SW480 (cell line): ENCODE measurements around the gene DFFB.

Experiments used
- DNase-seq: peaks from one replicate; pipeline ENCODE4 v3.0.0-alpha.2; 2016; ENCODE audit warnings: low spot score

DFFB gene

DNA sequence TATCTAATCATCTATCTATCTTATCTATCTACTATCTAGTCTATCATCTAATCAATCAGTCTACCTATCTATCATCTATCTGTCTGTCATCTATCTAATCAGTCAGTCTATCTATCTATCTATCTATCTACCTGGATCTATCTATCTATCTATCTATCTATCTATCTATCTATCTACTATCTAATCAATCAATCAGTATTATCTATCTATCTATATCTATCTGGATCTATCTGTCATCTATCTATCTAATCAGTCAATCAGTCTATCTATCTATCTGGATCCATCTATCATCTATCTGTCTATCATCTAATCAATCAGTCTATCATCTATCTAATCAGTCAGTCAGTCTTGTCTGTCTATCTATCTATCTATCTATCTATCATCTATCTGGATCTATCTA, 69.7 kb downstream of the DFFB start:
- DNase-seq: no peak

DNA sequence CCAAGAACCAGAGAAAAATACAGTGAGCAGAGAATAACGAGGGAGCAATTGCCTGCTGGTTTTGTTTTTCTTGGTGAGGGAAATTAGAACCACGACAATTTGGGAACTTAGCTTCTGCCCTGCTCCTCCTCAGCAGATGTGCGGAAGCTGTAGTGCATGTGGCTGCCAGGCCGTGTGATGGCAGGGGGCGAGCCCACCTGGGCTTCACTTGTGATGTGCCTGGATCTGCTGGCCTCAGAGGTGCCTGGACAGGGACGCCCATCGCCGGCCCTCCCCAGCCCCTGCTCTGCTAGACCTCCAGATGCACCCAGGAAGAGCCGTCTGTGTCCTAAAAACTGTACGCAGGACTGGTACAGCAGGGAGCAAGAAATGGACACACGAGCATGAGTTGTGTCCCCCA, 71.3 kb downstream of the DFFB start:
- DNase-seq: no peak

DNA sequence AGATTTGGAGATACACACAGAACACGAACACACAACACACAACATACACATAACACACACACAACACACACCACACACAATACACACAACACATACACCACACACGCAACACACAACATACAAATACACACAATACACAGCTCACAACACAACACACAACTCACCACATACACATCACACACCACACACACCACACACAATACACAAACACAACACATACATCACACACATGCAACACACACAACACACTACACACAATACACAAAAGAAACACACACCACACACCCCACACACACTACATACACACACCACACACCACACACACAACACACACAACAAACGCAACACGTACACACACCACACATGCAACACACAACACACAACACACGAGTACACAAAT, 71.8 kb downstream of the DFFB start:
- DNase-seq: no peak

DNA sequence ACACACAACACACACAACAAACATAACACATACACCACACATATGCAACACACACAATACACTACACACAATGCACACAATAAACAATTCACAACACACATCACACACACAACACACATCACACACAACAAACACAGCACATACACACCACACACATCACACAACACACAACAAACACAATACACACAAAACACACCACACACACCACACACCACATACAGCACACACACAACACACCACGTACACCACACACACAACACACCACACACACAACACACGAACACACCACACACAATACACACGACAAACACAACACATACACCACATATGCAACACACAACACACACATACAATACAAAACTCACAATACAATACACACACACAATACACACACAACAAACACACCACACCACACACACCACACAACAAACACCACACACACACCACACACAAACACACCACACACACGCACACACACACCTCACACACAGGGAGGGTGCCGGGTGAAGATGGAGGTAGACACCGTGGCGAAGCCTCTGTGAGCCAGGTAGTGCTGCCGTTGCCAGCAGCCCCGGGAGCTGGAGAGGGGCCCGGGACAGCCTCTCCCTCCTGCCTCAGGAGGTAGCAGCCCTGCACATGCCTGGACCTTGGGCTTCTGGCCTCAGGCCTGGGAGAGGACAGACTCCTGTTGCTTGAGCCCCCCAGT, 73.2 kb downstream of the DFFB start:
- no peak for DNase-seq

DNA sequence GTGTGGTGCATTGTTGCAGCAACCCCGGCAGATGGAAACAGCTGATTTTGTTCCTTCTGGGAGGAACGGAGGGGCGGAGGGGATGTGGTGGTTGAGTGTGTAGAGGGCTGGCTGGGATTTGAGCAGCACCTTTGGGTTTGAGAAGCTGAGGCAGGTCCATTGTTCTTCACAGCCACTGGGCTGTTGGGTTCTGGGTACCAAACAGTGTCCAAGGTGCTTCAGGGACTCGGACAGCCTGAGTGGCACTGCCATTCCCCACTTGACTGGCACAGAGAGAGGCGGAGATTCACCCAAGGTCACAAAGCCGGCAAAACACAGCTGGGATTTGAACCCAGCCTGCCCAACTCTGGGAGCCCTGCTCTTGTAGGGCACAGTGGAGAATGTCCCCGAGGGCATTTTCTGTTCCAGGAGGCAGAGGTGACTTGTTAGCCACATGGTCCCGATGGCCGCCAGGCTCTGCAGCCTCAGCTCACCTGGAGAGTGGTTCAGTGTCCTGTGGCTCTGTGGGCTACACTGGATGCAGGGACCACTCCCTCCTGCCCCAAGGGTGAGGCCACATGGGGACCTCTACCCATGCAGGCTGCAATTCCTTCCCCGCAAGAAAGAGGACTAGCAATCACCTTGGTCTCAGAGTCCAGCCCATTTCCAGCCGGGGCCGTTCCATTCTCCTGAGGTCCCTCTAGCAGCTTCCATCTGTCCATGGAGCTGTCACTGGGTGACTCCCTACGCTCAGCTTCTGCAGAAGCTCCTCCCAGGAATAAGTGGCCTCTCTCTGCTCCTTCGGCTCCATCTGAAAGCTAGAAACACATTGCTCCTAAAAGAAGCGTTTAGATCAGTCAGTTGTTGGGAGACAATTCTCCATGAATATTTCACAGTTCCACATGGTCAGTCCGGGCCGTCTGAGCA, 74.0 kb downstream of the DFFB start:
- no peak for DNase-seq

DNA sequence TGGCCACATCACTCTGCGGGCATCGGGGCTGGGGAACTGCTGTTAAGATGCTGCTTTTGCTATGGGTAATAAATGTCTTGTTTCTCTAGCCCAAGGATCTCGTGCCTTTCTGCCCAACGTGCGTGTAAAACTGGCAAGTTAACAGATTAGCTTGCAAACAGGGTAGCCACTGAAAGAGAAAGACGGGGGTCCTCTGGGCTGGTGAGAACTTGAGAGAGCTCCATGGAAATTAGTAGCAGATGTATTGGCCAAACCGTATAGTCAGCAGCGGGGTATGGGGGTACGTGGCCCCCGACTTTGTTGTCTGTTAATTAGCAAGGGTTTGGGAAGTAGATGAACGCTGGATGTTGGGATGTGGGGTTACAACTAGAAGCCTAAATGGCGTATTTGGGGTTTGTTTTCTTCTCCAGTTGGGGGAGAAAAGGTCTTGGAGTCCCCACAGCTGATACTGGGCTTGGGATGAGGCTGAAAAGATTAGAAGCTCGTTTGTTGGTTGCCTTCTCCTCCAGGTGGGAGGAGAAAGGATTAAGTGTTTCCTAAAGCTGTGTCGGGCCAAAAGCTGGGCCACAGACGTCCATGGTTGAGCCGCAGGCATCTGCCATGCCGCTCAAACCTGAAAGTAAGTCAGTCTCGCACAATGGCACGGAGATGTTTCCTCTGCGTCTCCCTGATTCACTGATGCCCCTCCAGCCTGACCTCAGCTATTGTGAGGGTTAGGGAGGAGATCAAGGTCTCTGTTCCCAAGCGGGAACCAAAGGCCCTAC, 75.1 kb downstream of the DFFB start:
- DNase-seq: no peak
